Myocyte (in vitro differentiated cells): ENCODE results near the gene ARPC1B. TPM values are rescaled to one million over a fixed set of nuclear protein-coding genes. Genes with fewer than 3 reads are reported as not detected.
A peak's percentile ranks its signal among the peaks of the same experiment; 100 is the strongest.
"Not testable (repeated sequence)": the region's sequence is repeated elsewhere in the genome, so short reads cannot be mapped to it uniquely, and the experiment has no call there.

ENCODE experiments used
- DNase-seq: peaks from one replicate; pipeline ENCODE4 v3.0.0-alpha.2; 2012; ENCODE audit warnings: low read depth
- total RNA-seq: library from RNA; depleted of rRNA; stranded (reverse); fragments of >200 nt; gene quantifications from 2 replicates; pipeline ENCODE4 v1.2.3, GENCODE V29; 2014

The ARPC1B gene
- total RNA-seq, 1 donor from 2014 or later, result 89.6 TPM

- DNase-seq, result not testable (repeated sequence)
These were observed 12.7 kb downstream of the ARPC1B start for GRCh38 chr7:99387239-99387635.

- no peak for DNase-seq
These were observed 13.4 kb downstream of the ARPC1B start for GRCh38 chr7:99387912-99388311.

GRCh38 chr7:99389772-99390171, 15.2 kb downstream of the ARPC1B start:
- DNase-seq, result no peak

DNA sequence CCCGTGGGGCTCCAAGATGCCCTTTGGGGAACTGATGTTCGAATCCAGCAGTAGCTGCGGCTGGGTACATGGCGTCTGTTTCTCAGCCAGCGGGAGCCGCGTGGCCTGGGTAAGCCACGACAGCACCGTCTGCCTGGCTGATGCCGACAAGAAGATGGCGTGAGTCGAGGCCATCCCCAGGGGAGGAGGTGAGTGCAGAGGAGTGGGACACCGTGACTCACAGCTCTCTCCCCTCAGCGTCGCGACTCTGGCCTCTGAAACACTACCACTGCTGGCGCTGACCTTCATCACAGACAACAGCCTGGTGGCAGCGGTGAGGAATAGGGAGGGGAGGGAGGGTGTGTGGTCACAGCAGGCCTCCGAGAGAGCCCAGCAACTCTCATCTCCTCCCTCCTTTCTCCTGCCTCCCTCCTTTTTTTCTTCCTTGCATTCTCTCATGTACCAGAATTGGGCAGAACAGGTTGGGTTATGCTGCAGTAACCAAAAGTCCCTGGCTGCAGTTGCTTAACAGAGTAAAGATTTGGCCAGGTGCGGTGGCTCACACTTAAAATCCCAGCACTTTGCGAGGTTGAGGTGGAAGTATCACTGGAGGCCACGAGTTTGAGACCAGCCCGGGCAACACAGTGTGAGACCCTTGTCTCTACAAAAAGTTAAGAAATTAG, 16.5 kb downstream of the ARPC1B start:
- no peak for DNase-seq

DNA sequence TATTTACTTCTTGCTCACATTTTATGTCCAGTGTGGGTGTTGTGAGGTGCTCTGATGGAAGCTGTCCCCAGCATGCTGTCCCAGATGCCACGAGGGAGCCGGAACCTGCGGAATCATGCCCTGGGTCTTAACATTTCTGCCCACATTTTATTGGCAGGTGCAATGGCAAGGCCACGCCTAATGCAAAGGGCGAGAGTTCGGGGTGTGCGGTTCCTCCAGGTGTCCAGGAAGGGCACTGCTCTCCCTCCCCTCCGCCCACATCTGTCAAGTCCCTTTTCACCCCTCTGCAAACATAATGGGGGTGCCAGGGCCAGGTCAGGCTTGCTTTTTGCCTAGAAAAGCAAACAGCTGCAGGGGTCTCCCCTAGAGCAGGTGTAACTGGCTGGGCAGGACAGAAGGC, 17.5 kb downstream of the ARPC1B start:
- no peak for DNase-seq

GRCh38 chr7:99392659-99393354, 18.3 kb downstream of the ARPC1B start:
- DNase-seq, result no peak

DNA sequence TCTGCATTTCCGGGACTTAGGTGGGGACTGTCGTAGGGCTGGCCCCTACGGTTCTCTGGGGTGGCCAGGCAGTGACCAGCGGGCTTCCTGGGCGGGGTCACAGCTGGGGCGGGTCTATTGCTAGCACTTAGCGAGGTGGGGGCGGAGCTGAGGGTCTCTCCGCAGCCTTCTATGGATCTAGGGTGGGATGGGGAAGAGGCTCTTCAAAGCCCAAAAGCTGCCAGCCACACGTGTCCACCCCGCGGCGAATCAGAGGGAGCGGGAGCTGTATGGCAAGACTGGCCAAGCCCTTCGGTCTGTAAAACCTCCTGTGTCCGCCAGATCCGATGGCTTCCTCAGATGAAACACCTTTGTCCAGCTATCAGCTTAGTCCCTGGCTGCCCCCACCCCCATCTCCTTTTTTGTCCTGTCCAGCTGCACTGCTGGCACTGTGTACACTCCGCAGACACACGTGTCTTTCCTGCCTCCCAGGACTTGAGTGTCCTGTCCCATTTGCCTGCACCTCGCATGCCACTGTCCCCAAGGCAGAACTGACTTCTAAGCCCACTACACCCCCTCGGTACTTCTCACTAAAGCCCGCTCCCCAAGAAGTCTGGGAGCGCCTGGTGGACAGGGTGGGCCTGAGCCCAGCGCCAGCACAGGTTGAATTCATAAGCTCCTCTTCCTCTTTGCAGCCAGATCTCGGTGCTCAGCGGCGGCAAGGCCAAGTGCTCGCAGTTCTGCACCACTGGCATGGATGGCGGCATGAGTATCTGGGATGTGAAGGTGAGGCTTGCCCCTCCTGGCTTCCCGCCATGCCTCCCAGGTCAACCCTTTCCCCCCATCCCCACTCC, 19.0 kb downstream of the ARPC1B start:
- DNase-seq, result no peak

DNA sequence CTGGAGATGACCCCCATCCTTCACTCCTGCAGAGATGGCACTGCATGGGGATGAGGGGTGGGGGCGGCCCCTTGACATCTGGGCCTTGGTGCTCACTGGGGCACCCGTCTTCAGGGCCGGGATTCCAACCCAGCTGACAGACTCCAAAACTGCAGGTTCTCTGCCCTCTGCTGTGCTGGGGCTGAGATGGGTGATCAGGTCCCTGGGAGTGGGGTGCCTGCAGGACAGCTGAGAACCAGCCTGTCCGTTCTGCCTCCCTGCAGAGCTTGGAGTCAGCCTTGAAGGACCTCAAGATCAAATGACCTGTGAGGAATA, 19.6 kb downstream of the ARPC1B start:
- no peak for DNase-seq

DNA sequence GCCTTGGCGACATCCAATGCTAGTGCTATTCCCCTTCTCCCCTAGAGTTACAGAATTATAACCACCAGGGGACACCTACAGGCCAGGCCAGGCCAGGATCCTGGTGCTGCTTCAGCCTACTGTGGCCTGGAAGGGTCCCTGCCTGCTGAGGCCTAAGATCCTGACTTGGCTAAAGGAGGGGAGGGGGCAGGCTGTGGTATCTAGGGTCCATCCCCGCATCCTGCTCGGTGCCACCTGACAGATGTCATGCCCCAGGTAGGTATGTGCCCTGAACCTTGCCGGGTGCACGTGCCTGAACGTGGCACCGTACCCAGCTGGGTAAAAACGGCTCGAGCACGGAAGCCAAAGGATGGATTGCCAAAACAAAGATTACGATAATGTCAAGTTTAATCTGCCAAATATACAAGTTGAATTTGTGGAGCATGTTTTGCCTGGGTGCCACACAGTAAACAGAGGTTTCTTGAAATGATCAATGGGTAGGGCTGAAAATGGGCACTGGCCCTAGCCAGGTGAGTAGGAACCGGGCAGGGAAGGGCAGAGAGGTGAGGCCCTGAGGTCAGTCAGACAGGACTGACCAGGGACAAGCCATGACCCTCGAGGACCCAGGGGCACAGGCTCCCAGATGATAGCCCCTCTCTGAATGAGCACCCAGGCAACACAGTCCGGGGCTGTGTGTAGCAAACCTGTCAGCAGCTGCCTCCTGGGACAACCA, 21.2 kb downstream of the ARPC1B start:
- DNase-seq, result no peak

GRCh38 chr7:99396418-99397296, 22.1 kb downstream of the ARPC1B start:
- DNase-seq, result no peak

DNA sequence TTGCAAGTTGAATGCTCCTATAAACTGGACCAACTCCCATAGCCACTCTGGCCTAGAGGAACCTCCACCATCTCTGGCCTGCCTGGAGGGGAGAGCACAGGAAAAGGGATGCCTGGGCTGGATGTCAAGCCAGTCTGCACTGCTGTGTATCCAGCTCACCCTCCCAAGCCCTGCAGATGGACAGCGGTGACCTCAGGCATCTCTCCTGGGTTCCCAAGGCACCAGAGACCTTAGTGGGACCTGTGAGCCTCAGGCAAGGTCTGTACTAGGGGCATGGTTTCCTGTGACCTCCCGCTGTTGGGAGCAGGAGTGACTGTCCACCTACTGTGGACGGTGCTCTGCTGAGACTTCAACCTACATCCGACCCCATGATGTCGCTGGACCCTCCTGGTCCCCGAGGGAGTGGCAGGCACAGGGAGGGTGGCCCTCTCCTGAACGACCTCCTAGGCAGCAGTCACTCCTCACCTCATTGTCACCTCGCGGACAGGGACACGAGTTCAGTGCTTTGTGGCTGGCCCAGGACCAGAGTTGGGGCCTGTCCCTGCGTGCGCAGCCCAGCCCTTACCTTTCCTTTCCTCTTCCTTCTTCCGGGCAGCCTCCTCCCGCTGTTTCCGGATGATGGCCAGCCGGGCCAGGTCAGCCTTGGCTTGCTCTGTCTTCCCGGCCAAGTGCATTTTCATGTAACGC, 22.9 kb downstream of the ARPC1B start:
- DNase-seq, result no peak

GRCh38 chr7:99398891-99399445, 24.4 kb downstream of the ARPC1B start:
- DNase-seq, result no peak

- DNase-seq, result peak; percentile 45
These were observed 25.1 kb downstream of the ARPC1B start for GRCh38 chr7:99399597-99399996.

GRCh38 chr7:99402854-99403253, 28.3 kb downstream of the ARPC1B start:
- no peak for DNase-seq

DNA sequence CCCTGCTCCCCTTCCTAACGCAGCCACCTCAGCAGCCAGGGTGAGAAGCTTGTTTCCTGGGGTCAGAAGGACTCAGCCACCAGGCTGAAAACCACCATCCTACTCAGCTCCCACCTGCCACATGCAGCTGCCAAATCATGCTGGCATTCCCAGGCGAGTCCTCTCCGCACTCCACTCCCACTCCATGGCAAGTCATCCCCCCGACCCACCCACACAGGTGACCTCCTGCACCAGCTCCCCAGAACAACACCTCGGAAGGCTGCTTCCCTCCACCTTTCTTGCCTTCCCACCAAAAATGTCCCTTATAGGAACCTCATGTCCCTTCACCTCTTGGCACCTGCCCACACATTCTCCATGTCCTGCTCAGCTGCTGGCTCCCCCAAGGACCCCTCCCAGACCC, 29.2 kb downstream of the ARPC1B start:
- DNase-seq, result peak; percentile 24

- DNase-seq, result peak; percentile 40
These were observed 29.9 kb downstream of the ARPC1B start for GRCh38 chr7:99404235-99404976.

GRCh38 chr7:99404977-99405320, 30.4 kb downstream of the ARPC1B start:
- DNase-seq, result no peak

DNA sequence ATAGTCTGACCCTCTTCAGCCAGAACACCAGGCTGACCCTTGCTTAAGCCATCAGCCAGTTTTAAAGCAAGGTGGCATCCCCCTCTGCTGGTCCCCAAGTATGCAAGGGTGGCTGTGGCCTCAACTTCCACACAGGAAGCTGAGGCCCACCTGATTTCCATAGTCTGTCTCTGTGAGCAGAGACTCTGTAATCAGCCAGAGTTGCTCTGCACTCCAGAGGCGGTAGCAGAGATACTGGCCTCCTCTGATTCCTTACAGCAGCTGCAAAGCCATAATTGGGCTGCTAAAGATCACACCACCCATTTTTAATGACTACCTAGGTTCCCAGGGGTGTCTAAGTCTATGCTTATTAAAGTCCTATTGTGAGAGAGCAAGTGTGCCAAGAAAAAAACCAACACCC, 32.0 kb downstream of the ARPC1B start:
- DNase-seq, result peak; percentile 59

GRCh38 chr7:99407872-99408378, 33.4 kb downstream of the ARPC1B start:
- DNase-seq, result peak; percentile 79
